Measurements from ENCODE around the gene FIS1.

FIS1 gene

DNA sequence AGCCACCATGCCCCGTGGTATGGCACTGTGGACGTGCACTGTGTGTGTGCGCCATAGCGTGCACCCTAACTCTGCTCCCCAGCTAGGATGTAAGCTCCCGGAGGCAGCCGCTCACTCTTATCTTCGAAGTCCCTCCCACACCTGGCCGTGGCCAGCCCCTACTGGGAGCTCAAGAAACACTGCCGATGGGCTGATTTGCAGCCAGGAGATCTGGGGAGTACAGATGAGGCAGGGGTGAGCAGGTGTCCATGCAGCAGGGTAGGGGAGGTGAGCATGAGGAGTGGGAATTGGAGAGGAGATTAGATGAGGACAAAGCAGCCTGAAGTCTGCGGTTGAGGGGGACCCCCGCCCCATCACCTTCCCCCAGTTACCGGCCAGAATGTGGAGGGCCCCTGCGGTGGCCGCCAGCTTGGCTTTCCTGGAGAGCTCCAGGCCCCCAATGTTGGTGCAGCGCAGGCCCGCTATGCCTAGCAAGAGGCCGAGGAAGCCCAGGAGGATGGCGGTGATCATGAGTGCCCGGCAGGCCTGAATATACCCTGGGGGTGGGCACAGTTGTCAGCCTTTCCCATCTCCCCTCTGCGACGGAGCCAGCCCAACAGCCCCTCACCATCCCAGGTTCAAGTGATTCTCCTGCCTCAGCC is 10.9 kb downstream of the FIS1 start:
- no peak for DNase-seq (ENCODE audit: low read depth in 2 of 2)

GRCh38 chr7:101232141-101232850 is 12.6 kb downstream of the FIS1 start:
- DNase-seq (ENCODE audit: low read depth in 2 of 2) = no peak

DNA sequence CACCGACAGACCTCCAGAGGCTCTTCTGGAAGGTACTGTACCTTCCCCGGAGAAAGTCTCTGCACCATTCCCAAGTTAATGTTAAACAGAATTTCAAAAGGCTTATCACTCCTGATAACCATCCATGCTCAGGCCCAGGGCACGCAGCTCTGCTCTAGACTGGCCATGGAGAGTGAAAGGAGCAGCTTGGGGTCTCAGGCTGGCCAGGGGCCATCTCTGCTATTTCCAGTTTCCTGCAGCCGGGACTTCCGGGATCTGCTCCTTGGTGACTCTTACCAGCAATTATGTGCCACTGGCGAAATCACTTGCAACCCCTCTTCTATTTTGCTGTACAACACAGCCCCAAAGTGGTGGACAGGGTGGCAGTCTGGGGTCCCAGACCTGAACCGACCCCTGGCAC is 13.2 kb downstream of the FIS1 start:
- no peak for DNase-seq (ENCODE audit: low read depth in 2 of 2)

- no peak for DNase-seq (ENCODE audit: low read depth in 2 of 2)
These were observed 18.2 kb downstream of the FIS1 start for GRCh38 chr7:101226721-101227120.

- DNase-seq (ENCODE audit: low read depth in 2 of 2) = no peak
These were observed 19.2 kb downstream of the FIS1 start for GRCh38 chr7:101225650-101226049.

- no peak for DNase-seq (ENCODE audit: low read depth in 2 of 2)
These were observed 21.4 kb downstream of the FIS1 start for GRCh38 chr7:101223528-101223927.

DNA sequence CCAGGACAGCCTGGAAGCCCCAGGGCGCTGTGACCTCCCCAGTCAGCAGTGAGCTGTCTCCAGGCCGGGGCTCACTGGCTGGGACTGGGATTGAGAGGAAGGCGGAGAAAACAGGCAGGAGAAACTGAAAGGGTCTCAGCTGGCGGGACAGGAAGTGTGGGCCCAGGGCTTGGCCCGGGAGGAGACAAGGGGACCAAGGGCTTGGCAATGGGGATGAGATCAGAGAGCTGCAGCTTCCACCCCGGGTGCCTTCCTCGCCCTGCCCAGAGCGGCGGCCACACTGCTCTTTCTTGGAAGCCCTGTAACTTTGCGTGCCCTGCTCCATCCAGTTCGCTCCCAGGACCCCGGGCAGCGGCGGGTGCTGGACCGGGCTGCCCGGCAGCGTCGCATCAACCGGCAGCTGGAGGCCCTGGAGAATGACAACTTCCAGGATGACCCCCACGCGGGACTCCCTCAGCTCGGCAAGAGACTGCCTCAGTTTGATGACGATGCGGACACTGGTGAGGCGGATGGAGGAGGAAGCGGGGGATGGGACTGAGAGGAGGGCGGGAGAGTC is 22.5 kb downstream of the FIS1 start:
- DNase-seq (ENCODE audit: low read depth in 2 of 2) = no peak

DNA sequence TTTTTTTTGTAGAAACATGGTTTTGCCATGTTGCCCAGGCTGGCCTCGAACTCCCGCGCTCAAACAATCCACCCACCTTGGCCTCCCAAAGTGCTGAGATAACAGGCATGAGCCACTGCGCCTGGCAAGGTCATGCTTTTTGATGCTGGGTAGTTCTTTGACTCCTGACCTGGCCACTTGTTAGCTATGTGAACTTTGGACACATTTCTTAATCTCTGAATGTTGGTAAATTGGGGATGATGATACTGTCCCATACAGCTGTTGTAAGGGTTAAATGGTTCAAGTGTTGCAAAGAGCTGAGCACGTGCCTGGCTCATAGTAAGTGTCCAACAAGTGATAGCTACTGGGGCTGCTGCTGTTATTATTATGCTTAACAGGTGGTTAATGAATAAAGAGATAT is 24.6 kb downstream of the FIS1 start:
- no peak for DNase-seq (ENCODE audit: low read depth in 2 of 2)

GRCh38 chr7:101218236-101219125 is 26.4 kb downstream of the FIS1 start:
- peak in 1 of 2 donors; percentile 4 for DNase-seq (ENCODE audit: low read depth in 2 of 2)

DNA sequence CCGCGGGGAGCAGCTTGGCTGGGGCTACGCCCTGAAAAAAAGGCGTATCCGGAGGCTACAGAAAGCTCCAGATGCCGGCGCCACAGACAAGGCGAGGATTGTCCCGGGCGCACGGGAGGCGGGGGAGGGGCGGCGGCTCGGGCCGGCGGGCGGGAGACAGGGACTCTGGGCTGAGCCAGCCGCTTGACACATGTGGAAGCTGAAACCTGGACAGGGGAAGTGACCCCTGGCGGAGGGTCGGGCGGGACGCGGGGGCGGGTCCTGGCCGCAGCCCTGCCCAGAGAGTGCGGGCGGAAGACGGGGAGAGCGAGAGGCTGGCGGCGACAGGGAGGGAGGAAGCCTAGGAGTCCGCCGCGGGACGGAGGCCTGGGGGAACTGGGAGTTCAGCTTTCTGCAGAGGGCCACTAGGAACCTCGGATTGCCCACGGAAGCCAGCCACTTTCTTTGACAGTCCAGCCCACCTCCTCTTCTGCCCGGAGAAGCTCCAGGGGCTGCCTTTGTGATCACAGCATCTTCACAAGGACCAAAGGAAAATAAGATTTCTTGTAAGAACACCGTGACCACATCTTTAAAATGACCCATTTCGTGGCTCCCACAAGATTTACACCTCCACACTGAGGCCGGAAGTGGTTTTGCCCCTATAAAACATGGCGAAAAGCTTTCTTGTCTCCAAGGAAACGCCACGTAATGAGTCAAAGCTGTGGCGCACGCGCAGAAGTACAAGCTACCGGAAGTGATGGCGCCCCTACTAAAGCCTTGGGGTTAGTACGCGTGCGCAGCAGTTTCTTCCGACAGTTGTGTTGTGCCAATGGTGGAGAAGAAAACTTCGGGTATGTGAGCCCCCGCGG is 27.3 kb downstream of the FIS1 start, which contains the start of the genes PLOD3 and ZNHIT1:
PLOD3 (minus strand) TSS at position 194 of the 848 bp plus-strand sequence. CDS start 307 bp downstream, outside the sequence.
ZNHIT1 (plus strand) TSS at position 778 of the 848 bp plus-strand sequence; CDS start at position 809, 31 bp downstream.
- DNase-seq (ENCODE audit: low read depth in 2 of 2) = peak; percentile 86 to 92

GRCh38 chr7:101216860-101217387 is 28.0 kb downstream of the FIS1 start:
- no peak for DNase-seq (ENCODE audit: low read depth in 2 of 2)

DNA sequence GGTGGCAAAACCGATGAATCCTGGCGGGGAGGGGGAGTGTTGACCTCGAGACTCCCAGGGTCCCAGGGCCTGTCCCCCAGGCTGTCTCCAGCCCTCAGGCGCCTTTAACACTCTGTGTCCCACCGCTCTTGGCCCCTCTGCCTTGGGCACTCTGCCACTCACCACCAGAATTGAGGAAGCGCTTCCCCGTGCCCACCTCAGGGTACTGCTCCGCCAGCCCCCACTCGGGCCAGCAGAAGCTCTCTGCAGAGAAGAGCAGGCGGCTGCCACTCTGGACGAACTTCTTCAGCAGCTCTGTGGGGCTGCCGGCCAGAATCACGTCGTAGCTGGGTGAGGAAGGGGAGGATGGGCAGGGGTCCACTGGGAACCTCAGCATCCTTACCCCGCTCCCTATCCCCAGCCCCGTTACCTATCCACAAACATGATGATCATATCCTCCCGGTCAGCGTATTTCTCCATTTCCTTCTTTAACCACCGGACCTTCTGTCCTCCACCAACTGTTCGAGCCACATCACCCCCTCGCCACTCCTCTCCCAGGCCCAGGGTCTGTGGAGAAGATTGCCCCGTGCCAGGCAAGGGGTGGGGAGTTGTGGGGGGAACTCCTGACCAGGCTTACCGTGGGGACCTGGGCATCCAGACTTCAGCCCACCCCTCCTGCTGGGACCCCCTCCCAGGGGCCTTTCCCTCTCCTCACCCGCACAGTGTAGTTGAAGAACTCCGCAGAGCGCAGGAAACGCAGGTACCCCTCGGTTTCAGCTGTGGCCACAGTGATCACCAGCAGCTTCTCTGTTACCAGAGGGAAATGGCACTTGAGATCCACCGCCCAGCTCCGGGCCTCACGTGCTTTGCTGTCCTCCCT is 28.7 kb downstream of the FIS1 start:
- DNase-seq (ENCODE audit: low read depth in 2 of 2) = peak in 1 of 2 donors; percentile 9

DNA sequence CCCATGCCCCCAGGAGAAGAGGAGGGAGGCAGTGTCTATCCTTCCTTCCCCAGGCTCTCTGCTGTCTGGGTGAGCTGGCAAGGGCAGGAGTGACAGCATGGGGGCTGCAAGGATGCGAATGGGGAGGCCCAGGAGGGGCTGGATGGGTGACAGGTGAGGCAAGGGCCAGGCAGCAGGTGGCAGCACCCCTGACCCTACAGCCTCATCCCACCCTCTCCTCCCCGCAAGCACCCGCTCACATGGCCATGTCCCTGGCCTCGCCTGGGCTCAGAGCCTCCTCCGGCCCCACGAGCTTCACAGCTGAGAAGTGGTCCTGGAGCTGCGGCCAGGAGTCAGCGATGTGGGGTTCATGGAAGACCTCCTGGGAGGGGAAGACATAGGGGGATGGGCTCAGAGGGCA is 32.9 kb downstream of the FIS1 start:
- DNase-seq (ENCODE audit: low read depth in 2 of 2) = no peak

- no peak for DNase-seq (ENCODE audit: low read depth in 2 of 2)
These were observed 33.4 kb downstream of the FIS1 start for GRCh38 chr7:101211501-101211900.

GRCh38 chr7:101210143-101210542 is 34.7 kb downstream of the FIS1 start:
- DNase-seq (ENCODE audit: low read depth in 2 of 2) = no peak

DNA sequence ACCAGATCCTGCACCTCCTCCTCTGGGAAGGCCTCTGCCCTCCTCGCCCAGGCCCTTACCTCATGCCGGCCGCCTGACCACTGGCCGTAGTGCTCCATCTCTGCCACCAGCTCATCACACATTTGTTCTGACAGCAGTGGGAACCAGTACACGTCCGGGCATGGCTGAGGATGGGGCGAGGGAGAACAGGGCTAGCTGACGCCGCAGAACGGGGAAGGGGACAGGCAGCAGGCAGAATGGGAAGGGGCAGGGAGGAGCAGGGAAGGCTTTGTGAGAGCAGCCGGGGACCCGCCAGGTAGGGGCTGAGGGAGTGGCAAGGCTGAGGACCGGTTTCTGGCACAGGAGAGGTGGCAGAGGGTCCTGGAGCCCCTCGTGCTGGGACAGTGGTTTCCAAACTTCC is 36.1 kb downstream of the FIS1 start:
- DNase-seq (ENCODE audit: low read depth in 2 of 2) = no peak

DNA sequence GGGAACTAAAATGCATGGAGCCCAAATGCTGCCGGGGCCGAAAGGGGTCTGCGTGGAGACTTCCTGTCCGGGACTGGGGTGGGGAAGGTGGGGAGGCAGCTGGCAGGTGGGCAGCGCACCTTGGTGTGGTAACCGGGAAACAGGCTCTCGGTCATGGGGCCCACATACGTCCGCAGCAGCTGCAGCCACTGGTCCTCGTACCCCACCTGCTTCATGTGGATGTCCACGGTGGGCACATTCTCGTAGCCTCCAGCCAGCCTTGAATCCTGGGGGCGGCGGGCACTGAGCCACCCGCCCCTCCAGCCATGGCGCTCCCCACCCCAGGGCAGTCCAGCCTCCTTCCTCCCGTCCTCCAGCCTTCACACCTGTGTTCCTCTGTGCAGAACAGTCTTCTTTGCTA is 37.4 kb downstream of the FIS1 start:
- no peak for DNase-seq (ENCODE audit: low read depth in 2 of 2)

- no peak for DNase-seq (ENCODE audit: low read depth in 2 of 2)
These were observed 38.2 kb downstream of the FIS1 start for GRCh38 chr7:101206665-101207042.

DNA sequence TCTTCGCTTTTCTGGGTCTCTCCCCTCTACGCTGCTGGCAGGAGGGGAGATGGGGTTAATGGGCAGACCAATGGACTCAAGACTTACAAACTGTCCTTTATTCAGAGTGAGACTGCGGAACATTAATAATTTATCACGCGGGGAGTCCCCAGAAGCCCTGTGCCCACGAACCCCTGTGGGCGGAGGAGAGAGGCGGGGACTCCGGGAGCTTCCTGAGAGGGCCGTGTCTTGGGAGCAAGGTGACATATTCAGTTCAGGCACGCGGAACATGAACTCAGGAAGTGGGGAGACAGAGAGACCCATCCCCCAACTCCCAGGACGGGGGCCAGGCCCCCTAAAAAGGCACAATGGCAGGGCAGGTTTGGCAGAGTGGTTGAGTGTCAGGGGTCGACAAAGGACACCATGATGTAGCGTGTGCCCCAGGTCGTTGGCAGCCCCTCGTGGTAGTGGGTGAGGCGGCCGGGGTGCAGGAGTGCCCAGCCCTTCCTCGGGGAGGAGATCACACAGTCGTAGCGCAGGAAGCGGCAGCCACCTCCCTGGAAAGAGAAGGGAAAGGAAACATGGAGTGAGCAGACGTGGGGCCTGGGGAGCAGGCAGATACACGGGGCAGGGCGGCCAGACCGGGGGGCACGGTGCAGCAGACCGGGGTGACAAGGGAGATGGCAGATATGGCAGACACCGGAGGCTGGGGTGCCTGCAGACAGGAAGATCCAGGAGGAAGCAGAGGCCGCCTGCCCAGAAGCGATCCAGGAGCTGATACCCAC is 38.8 kb downstream of the FIS1 start:
- no peak for DNase-seq (ENCODE audit: low read depth in 2 of 2)

Data from stimulated activated CD4-positive, alpha-beta T cell treated with anti-CD3 and anti-CD28 coated beads, Interleukin-4, amount 100 ng/mL, for 48 hours (primary cell).